GM19099 (cell line): Measurements from ENCODE around the gene CDH2.

ENCODE experiments used
- POLR2A ChIP-seq: IDR thresholded peaks from 3 replicates; pipeline ENCODE4 v1.6.1; 2011; ENCODE audit warnings: low read depth; ENCODE audit not compliant: insufficient read length; ENCODE audit errors: extremely low read depth

The CDH2 gene

GRCh38 chr18:27991391-27991790 is 185.5 kb downstream of the CDH2 start:
- TF ChIP-seq POLR2A: no peak

GRCh38 chr18:27985832-27986231 is 191.1 kb downstream of the CDH2 start:
- no peak for TF ChIP-seq POLR2A

- no peak for TF ChIP-seq POLR2A
Observed at GRCh38 chr18:27983780-27984179, 193.2 kb downstream of the CDH2 start.

- TF ChIP-seq POLR2A: no peak
Observed at GRCh38 chr18:27976806-27977408, 200.0 kb downstream of the CDH2 start.

GRCh38 chr18:27970321-27970720 is 206.6 kb downstream of the CDH2 start:
- no peak for TF ChIP-seq POLR2A

GRCh38 chr18:27969206-27969605 is 207.7 kb downstream of the CDH2 start:
- no peak for TF ChIP-seq POLR2A

- no peak for TF ChIP-seq POLR2A
Observed at GRCh38 chr18:27967913-27968824, 208.8 kb downstream of the CDH2 start.

- TF ChIP-seq POLR2A: no peak
Observed at GRCh38 chr18:27966881-27967280, 210.0 kb downstream of the CDH2 start.

GRCh38 chr18:27964811-27965210 is 212.1 kb downstream of the CDH2 start:
- no peak for TF ChIP-seq POLR2A

- no peak for TF ChIP-seq POLR2A
Observed at GRCh38 chr18:27959101-27959500, 217.8 kb downstream of the CDH2 start.

- TF ChIP-seq POLR2A: no peak
Observed at GRCh38 chr18:27956001-27956640, 220.8 kb downstream of the CDH2 start.

GRCh38 chr18:27954226-27954625 is 222.7 kb downstream of the CDH2 start:
- TF ChIP-seq POLR2A: no peak

GRCh38 chr18:27952741-27953140 is 224.2 kb downstream of the CDH2 start:
- TF ChIP-seq POLR2A: no peak

GRCh38 chr18:27950648-27951228 is 226.2 kb downstream of the CDH2 start:
- TF ChIP-seq POLR2A: no peak

GRCh38 chr18:27948986-27949385 is 227.9 kb downstream of the CDH2 start:
- TF ChIP-seq POLR2A: no peak
